DMS114 treated with DMSO at 0.1 percent for 48 hours (cell line): Measurements from ENCODE around the gene ABCB1.

Experiments used
- DNase-seq: peaks from one replicate; lab custom pipeline; 2025; ENCODE audit not compliant: unreplicated experiment; lab: John Stamatoyannopoulos, UW

Gene ABCB1

GRCh38 chr7:87600130-87601124 is at the start of gene ABCB1:
TSS of gene ABCB1 (minus strand) at chr7:87600884. CDS start at chr7:87600184, 700 bp downstream.
- DNase-seq, result peak; percentile 14

- no peak for DNase-seq
Measured at GRCh38 chr7:87648316-87648715, 47.6 kb upstream of the ABCB1 start.

- DNase-seq, result no peak
Measured at GRCh38 chr7:87645446-87645845, 44.8 kb upstream of the ABCB1 start.

- DNase-seq, result no peak
Measured at GRCh38 chr7:87635921-87636320, 35.2 kb upstream of the ABCB1 start.

- peak; percentile 16 for DNase-seq
Measured at GRCh38 chr7:87628780-87629569, 28.3 kb upstream of the ABCB1 start.

- no peak for DNase-seq
Measured at GRCh38 chr7:87627634-87627994, 26.9 kb upstream of the ABCB1 start.

- DNase-seq, result no peak
Measured at GRCh38 chr7:87625101-87625500, 24.4 kb upstream of the ABCB1 start.

- no peak for DNase-seq
Measured at GRCh38 chr7:87624628-87625027, 23.9 kb upstream of the ABCB1 start.

- DNase-seq, result no peak
Measured at GRCh38 chr7:87615197-87615596, 14.5 kb upstream of the ABCB1 start.

- no peak for DNase-seq
Measured at GRCh38 chr7:87609916-87610315, 9.2 kb upstream of the ABCB1 start.

GRCh38 chr7:87608431-87608830 is 7.7 kb upstream of the ABCB1 start:
- DNase-seq, result no peak

- no peak for DNase-seq
Measured at GRCh38 chr7:87604264-87604663, 3.6 kb upstream of the ABCB1 start.

- no peak for DNase-seq
Measured at GRCh38 chr7:87599336-87599735, 1.3 kb downstream of the ABCB1 start.

GRCh38 chr7:87598234-87599009 is 2.3 kb downstream of the ABCB1 start:
- no peak for DNase-seq

- no peak for DNase-seq
Measured at GRCh38 chr7:87596696-87597095, 4.0 kb downstream of the ABCB1 start.

GRCh38 chr7:87596136-87596535 is 4.5 kb downstream of the ABCB1 start:
- no peak for DNase-seq

GRCh38 chr7:87592300-87592699 is 8.4 kb downstream of the ABCB1 start:
- no peak for DNase-seq

GRCh38 chr7:87591211-87591610 is 9.5 kb downstream of the ABCB1 start:
- no peak for DNase-seq

- no peak for DNase-seq
Measured at GRCh38 chr7:87590578-87590977, 10.1 kb downstream of the ABCB1 start.

GRCh38 chr7:87589631-87590030 is 11.1 kb downstream of the ABCB1 start:
- DNase-seq, result no peak

GRCh38 chr7:87581723-87582122 is 19.0 kb downstream of the ABCB1 start:
- DNase-seq, result no peak
